ENCODE measurements around the gene OR2AJ1.

The OR2AJ1 gene

GRCh38 chr1:247942624-247943023 lies 17.9 kb downstream of the OR2AJ1 start:
- ChIA-PET POLR2A (no interaction called here), CTCF (no interaction called here)
- DNase-seq (ENCODE audit: extremely low spot score), result no peak
- TF ChIP-seq FOXM1 (IDR thresholded peaks at IDR 0.05; ENCODE audit: borderline replicate concordance) (no peak), ELF4 (IDR thresholded peaks at IDR 0.05) (no peak), ZNF384 (IDR thresholded peaks at IDR 0.05) (no peak), CTBP1 (IDR thresholded peaks at IDR 0.05; ENCODE audit: borderline replicate concordance) (no peak), ARNT (IDR thresholded peaks at IDR 0.05) (no peak), LEF1 (IDR thresholded peaks at IDR 0.05; ENCODE audit: borderline replicate concordance) (no peak), NFRKB (IDR thresholded peaks at IDR 0.05) (no peak), L3MBTL2 (conservative IDR thresholded peaks at IDR 0.05) (no peak), SUZ12 (IDR thresholded peaks at IDR 0.05) (no peak), BHLHE40 (IDR thresholded peaks at IDR 0.05; ENCODE audit: borderline replicate concordance) (no peak), PKNOX1 (IDR thresholded peaks at IDR 0.05) (no peak), TARDBP (IDR thresholded peaks at IDR 0.05) (no peak), SP1 (IDR thresholded peaks at IDR 0.05) (no peak), FOXK2 (IDR thresholded peaks at IDR 0.05) (no peak), FOXA1 (IDR thresholded peaks at IDR 0.05) (no peak), HDGF (IDR thresholded peaks at IDR 0.05; ENCODE audit: borderline replicate concordance) (no peak)

GRCh38 chr1:247948558-247948957 lies 23.9 kb downstream of the OR2AJ1 start, which contains the start of gene OR2L8:
OR2L8 (plus strand) TSS chr1:247948858; CDS start chr1:247948858, 0 bp downstream.
- TF ChIP-seq BHLHE40 (IDR thresholded peaks at IDR 0.05; ENCODE audit: borderline replicate concordance), result no peak
- TF ChIP-seq HDGF (IDR thresholded peaks at IDR 0.05; ENCODE audit: borderline replicate concordance), result no peak
- TF ChIP-seq FOXA1 (IDR thresholded peaks at IDR 0.05), result no peak
- no peak for TF ChIP-seq FOXM1 (IDR thresholded peaks at IDR 0.05; ENCODE audit: borderline replicate concordance)
- no peak for TF ChIP-seq SUZ12 (IDR thresholded peaks at IDR 0.05)
- no peak for TF ChIP-seq SP1 (IDR thresholded peaks at IDR 0.05)
- TF ChIP-seq TARDBP (IDR thresholded peaks at IDR 0.05), result no peak
- no peak for TF ChIP-seq PKNOX1 (IDR thresholded peaks at IDR 0.05)
- TF ChIP-seq ZNF384 (IDR thresholded peaks at IDR 0.05), result no peak
- TF ChIP-seq ELF4 (IDR thresholded peaks at IDR 0.05), result no peak
- TF ChIP-seq ARNT (IDR thresholded peaks at IDR 0.05), result no peak
- no peak for TF ChIP-seq LEF1 (IDR thresholded peaks at IDR 0.05; ENCODE audit: borderline replicate concordance)
- TF ChIP-seq L3MBTL2 (conservative IDR thresholded peaks at IDR 0.05), result no peak
- no peak for TF ChIP-seq NFRKB (IDR thresholded peaks at IDR 0.05)
- TF ChIP-seq FOXK2 (IDR thresholded peaks at IDR 0.05), result no peak
- CTCF ChIA-PET, result no interaction called here
- DNase-seq (ENCODE audit: extremely low spot score), result no peak
- POLR2A ChIA-PET, result no interaction called here

- TF ChIP-seq NFRKB (IDR thresholded peaks at IDR 0.05), result no peak
- TF ChIP-seq PKNOX1 (IDR thresholded peaks at IDR 0.05), result no peak
- TF ChIP-seq BHLHE40 (IDR thresholded peaks at IDR 0.05; ENCODE audit: borderline replicate concordance), result no peak
- no peak for TF ChIP-seq SUZ12 (IDR thresholded peaks at IDR 0.05)
- TF ChIP-seq FOXM1 (IDR thresholded peaks at IDR 0.05; ENCODE audit: borderline replicate concordance), result no peak
- TF ChIP-seq FOXK2 (IDR thresholded peaks at IDR 0.05), result no peak
- no peak for TF ChIP-seq FOXA1 (IDR thresholded peaks at IDR 0.05)
- TF ChIP-seq TARDBP (IDR thresholded peaks at IDR 0.05), result no peak
- TF ChIP-seq SP1 (IDR thresholded peaks at IDR 0.05), result no peak
- TF ChIP-seq ELF4 (IDR thresholded peaks at IDR 0.05), result no peak
- no peak for TF ChIP-seq HDGF (IDR thresholded peaks at IDR 0.05; ENCODE audit: borderline replicate concordance)
- no peak for TF ChIP-seq LEF1 (IDR thresholded peaks at IDR 0.05; ENCODE audit: borderline replicate concordance)
- no peak for DNase-seq (ENCODE audit: extremely low spot score)
- POLR2A ChIA-PET, result no interaction called here
- CTCF ChIA-PET, result no interaction called here
Measured at GRCh38 chr1:247953408-247953807, 28.7 kb downstream of the OR2AJ1 start.

DNA sequence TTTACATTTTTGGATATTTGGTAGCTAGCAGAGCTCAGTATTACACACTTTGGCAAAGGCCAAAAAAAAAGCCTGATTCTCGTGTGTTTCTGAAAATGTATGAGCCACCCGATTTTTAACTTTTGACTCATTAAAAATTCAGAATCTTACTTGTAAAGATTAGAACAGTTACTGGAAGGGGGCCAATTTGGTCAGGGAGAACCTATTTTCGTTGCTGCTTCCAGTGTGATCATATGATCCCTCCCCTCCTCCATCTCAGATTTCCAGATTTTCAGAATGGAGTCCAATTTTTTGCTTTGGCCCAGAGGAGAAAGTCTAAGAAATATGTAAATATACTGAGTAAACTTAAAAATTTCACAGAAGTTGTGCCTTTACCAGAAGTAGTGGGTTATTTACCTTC lies 37.1 kb downstream of the OR2AJ1 start:
- CTCF ChIA-PET, result no interaction called here

DNA sequence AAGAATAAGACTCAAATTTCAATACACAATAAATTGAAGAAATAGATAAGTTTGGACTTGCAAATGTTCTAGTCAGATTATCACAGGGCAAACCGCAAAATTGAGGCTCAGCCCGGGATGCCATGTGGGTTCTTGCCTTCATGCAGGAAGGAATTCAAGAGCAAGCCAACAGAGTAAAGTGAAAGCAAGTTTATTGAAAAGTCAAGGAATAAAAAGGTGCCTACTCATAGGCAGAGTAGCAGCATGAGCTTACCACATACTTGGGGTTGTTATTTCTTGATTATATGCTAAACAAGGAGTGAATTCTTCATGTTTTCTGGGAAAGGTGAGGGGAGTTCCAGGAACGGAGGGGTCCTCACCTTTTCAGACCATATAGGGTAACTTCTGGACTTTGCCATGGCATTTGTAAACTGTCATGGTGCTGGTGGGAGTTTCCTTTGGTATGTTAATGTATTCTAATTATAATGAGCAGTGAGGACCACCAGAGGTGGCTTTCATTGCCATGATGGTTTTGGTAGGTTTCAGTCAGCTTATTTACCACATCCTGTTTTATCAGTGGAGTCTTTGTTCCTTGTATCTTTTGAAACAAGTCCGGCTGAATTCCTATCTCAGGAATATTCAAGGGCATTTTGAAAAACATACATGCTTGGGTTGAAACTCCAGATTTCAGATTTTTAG lies 38.4 kb downstream of the OR2AJ1 start:
- TF ChIP-seq FOXA1 (IDR thresholded peaks at IDR 0.05) (no peak), ELF4 (IDR thresholded peaks at IDR 0.05) (no peak), ARNT (IDR thresholded peaks at IDR 0.05) (no peak), FOXK2 (IDR thresholded peaks at IDR 0.05) (no peak), SP1 (IDR thresholded peaks at IDR 0.05) (no peak), LEF1 (IDR thresholded peaks at IDR 0.05; ENCODE audit: borderline replicate concordance) (no peak), FOXM1 (IDR thresholded peaks at IDR 0.05; ENCODE audit: borderline replicate concordance) (no peak), CTBP1 (IDR thresholded peaks at IDR 0.05; ENCODE audit: borderline replicate concordance) (no peak), BHLHE40 (IDR thresholded peaks at IDR 0.05; ENCODE audit: borderline replicate concordance) (no peak), NFRKB (IDR thresholded peaks at IDR 0.05) (no peak), HDGF (IDR thresholded peaks at IDR 0.05; ENCODE audit: borderline replicate concordance) (no peak), SUZ12 (IDR thresholded peaks at IDR 0.05) (no peak)
- CTCF ChIA-PET, result no interaction called here
- no peak for DNase-seq (ENCODE audit: extremely low spot score)
- POLR2A ChIA-PET, result no interaction called here

More for the DNA sequence above, 37.1 kb downstream of the OR2AJ1 start:
- no peak for TF ChIP-seq SUZ12 (IDR thresholded peaks at IDR 0.05)
- no peak for TF ChIP-seq FOXK2 (IDR thresholded peaks at IDR 0.05)
- TF ChIP-seq LEF1 (IDR thresholded peaks at IDR 0.05; ENCODE audit: borderline replicate concordance), result no peak
- no peak for TF ChIP-seq PKNOX1 (IDR thresholded peaks at IDR 0.05)
- no peak for TF ChIP-seq NFRKB (IDR thresholded peaks at IDR 0.05)
- TF ChIP-seq FOXA1 (IDR thresholded peaks at IDR 0.05), result no peak
- TF ChIP-seq BHLHE40 (IDR thresholded peaks at IDR 0.05; ENCODE audit: borderline replicate concordance), result no peak
- no peak for TF ChIP-seq L3MBTL2 (conservative IDR thresholded peaks at IDR 0.05)
- TF ChIP-seq HDGF (IDR thresholded peaks at IDR 0.05; ENCODE audit: borderline replicate concordance), result no peak
- no peak for DNase-seq (ENCODE audit: extremely low spot score)
- POLR2A ChIA-PET, result no interaction called here

Data from HEK293T (cell line).